WERI-Rb-1 (cell line): ENCODE measurements around the gene HNRNPC.

Experiments
- DNase-seq: peaks from one replicate; pipeline ENCODE4 v3.0.0-alpha.2; 2020
- H3K27ac ChIP-seq: fragments of 250-450 bp; sonication (Bioruptor Pico); 2 replicates; pipeline ENCODE4 v1.5.1; 2020; ENCODE audit warnings: mild to moderate bottlenecking, moderate library complexity
- H3K27me3 ChIP-seq: fragments of 250-450 bp; sonication (Bioruptor Pico); 2 replicates; pipeline ENCODE4 v1.5.1; 2021; ENCODE audit warnings: mild to moderate bottlenecking, low read depth, moderate library complexity; ENCODE audit not compliant: insufficient read depth, severe bottlenecking
- H3K36me3 ChIP-seq: fragments of 250-450 bp; sonication (Bioruptor Pico); 2 replicates; pipeline ENCODE4 v1.5.1; 2020; ENCODE audit warnings: mild to moderate bottlenecking, moderate library complexity
- H3K4me3 ChIP-seq: 2 replicates; pipeline ENCODE4 v1.5.1; 2011; ENCODE audit warnings: low read depth, mild to moderate bottlenecking, control low read depth, low read length
- H3K9me3 ChIP-seq: fragments of 250-450 bp; sonication (Bioruptor Pico); 2 replicates; pipeline ENCODE4 v1.5.1; 2021; ENCODE audit warnings: mild to moderate bottlenecking, moderate library complexity; ENCODE audit not compliant: severe bottlenecking
- CTCF ChIP-seq: IDR thresholded peaks from 2 replicates; pipeline ENCODE4 v1.5.1; 2011; ENCODE audit warnings: low read depth, mild to moderate bottlenecking, control low read depth, inconsistent platforms, low read length

Gene HNRNPC

DNA sequence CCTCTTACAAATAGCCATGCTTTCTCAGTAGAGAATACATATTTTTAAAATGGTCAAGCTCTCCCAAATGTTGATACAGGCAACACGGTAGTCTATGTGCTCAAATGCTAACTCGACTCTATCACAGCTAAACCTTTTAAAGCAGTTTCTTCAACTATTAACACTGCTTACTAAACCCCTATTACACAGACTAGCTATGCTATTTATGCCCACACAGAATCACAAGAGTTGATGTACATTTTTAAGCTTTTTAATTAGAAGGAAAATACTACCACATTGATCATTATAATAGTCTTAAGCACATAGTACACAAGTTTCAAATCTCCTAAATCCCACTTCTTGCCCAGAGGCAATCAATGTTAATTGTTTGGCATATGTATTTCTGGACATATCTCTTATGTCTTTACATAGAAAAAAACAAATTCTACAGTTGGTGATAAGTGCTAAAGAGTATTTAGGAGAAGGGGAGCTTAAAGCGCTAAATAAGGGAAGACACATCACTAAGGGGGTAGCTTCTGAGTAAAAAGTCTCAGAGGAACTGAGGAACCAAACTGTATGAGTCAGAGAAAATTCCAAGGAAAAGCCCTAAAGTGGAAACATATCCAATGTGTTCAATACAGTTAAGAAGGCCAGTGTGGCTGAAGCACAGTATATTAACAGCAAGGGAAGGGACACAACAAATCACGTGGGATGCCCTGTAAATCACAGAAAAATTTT is 13.7 kb downstream of the HNRNPC start:
- no peaks in the 10 kb centered on the region for H3K9me3 ChIP-seq
- no peak for TF ChIP-seq CTCF
- H3K27ac ChIP-seq: no peak overlapping the region; the same call in 1 of the 2 replicates
- DNase-seq: no peak
- no peaks in the 10 kb centered on the region for H3K27me3 ChIP-seq
- H3K36me3 ChIP-seq: peaks cover 96% of the 10 kb centered on the region
- no peak overlapping the region for H3K4me3 ChIP-seq

DNA sequence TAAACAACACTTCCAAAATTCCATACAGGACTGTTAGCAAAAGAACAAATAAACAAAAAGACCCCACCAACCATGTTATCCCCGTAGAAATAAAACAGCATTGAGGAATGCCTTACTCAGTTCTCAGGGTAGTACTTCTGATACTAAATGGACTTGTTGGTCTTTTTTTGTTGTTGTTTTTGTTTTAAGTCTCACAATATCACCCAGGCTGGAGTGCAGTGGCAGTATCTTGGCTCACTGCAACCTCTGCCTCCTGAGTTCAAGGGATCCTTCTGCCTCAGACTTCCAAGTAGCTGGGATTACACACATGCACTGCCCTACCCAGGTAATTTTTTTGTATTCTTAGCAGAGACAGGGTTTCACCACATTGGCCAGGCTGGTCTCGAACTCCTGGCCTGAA is 17.1 kb downstream of the HNRNPC start:
- H3K27ac ChIP-seq: no peak overlapping the region; the same call in 1 of the 2 replicates
- peaks cover 96% of the 10 kb centered on the region for H3K36me3 ChIP-seq
- no peaks in the 10 kb centered on the region for H3K27me3 ChIP-seq
- H3K9me3 ChIP-seq: no peaks in the 10 kb centered on the region
- no peak overlapping the region for H3K4me3 ChIP-seq
- no peak for DNase-seq
- TF ChIP-seq CTCF: no peak

DNA sequence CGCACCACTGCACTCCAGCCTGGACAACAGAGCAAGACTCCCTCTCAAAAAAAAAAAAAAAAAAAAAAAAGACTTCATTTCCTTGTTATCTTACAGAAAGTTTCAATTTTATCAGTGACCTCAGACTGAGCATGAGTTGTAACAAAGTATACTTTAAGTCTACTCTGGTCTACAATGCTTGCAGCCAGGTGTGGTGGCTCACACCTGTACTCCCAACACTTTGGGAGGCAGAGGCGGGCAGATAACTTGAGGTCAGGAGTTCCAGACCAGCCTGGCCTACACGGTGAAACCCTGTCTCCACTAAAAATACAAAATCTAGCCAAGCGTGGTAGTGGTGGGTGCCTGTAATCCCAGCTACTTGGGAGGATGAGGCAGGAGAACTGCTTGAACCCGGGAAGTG is 18.0 kb downstream of the HNRNPC start:
- Histone ChIP-seq H3K27ac (no peak overlapping the region), H3K9me3 (no peaks in the 10 kb centered on the region), H3K27me3 (no peaks in the 10 kb centered on the region), H3K4me3 (no peak overlapping the region), H3K36me3 (peaks cover 95% of the 10 kb centered on the region)
- no peak for TF ChIP-seq CTCF
- no peak for DNase-seq

GRCh38 chr14:21248739-21249411 is 20.4 kb downstream of the HNRNPC start:
- Histone ChIP-seq H3K27me3 (no peaks in the 10 kb centered on the region), H3K27ac (no peak overlapping the region), H3K4me3 (no peak overlapping the region), H3K9me3 (no peaks in the 10 kb centered on the region), H3K36me3 (peaks cover 93% of the 10 kb centered on the region)
- DNase-seq: no peak
- TF ChIP-seq CTCF: no peak

DNA sequence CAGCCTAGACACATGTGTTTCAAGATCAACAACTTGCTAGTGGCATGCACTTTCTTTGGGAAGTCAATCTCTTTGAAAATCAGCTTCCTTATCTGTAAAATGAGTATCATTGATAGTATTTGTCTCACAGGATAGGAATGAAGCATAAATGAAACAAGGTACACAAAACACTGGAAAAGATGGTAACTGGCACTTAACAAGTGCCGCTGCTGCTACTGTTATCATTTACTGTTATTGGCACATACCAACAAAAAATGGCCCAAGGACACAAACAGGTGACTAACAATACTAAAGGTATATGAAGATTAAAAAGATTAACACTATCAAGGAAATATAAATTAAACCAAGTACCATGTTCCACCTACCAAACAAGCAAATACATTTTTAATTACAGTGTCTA is 20.9 kb downstream of the HNRNPC start:
- Histone ChIP-seq H3K27me3 (no peaks in the 10 kb centered on the region), H3K27ac (no peak overlapping the region), H3K36me3 (peaks cover 94% of the 10 kb centered on the region), H3K9me3 (no peaks in the 10 kb centered on the region), H3K4me3 (no peak overlapping the region)
- no peak for TF ChIP-seq CTCF
- DNase-seq: no peak
